GM19099 (cell line): ENCODE measurements around the gene ANXA6.

Source experiments
- POLR2A ChIP-seq: IDR thresholded peaks from 3 replicates; pipeline ENCODE4 v1.6.1; 2011; ENCODE audit warnings: low read depth; ENCODE audit not compliant: insufficient read length; ENCODE audit errors: extremely low read depth

ANXA6 gene

DNA sequence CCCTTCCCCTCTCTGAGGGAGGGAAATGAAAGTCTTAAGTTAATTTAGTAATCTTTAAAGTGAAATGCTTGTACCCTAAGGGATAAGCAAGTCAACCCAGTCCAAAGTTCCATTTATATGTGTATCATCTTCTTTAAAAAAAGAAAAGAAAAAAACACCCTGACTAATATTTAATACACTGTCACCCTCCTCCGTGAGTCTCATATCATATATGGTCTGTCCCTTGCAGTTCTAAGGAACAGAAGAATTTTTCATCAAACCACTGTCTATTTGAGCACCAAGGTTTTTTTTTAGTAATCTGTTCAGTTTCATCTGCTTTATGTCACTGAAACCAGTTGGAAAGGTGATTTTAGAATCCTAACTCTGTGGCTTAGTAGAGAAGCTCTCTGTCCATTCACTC, 92.0 kb downstream of the ANXA6 start:
- no peak for TF ChIP-seq POLR2A

DNA sequence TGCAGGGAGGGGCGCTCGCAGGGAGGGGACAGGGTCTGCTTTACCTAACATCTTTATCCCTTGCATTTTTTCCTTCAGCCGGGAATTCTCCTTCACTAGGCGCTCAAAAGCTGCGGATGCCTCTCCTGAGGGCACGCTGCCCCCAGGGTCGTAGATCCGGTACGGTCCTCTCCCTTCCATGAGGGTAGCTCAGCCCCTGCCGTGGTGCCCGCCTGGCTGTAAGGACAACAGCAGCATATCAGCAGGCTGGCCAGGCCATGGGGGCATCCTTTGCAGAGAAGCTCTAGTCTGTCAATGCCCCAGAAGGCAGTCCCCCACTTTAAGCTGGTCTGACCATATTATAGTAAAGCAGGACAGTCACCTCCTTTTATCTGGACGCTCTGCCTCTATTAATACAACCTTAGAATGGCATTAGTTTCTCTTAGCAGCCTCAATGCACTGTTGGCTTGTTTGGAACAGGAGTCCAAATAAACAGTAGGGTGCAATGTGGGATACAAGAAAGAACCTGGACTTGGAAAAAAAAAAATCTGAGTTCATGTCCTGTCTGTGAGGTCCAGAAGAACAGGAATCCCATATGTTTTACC, 92.6 kb downstream of the ANXA6 start:
- no peak for TF ChIP-seq POLR2A

DNA sequence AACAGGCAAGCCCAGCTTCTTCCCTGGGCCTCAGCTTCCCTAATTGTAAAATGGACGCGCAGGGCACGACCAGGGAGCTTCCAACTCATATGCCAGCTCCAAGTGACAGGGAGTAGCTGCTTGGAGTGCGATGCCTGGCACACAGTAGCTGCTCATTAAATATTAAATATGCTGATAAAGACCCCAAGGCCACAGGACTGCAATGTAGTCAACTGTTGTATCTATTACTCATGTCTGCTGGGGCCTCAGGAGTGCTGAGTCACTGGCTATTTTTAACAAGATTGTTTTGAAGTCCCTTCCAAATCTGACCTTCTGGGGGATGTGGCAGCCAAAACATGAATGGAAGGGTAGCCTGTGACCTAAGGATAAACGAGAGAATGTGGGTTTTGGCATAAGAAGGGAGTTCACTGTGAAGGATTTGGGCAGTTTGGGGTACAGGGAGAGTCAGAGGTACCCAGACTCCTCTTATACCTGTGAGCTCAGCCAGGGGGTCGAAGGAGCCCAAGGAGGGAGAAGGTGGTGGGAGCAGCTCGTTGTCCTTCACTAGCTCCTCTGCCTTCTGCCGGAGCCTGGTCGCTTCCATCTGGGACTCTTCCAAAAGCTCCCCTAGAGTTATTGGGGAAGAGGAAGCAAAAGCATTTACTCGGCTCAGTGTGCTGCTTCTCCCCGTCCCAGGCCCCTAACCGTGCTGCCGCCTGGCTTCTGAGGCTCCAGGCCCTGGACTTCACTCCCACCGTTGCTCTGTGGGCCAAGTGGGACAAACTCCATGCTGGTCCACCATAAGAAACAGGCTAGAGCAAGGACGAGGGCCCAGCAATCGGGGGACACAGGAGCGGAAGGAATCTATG, 94.2 kb downstream of the ANXA6 start:
- no peak for TF ChIP-seq POLR2A

DNA sequence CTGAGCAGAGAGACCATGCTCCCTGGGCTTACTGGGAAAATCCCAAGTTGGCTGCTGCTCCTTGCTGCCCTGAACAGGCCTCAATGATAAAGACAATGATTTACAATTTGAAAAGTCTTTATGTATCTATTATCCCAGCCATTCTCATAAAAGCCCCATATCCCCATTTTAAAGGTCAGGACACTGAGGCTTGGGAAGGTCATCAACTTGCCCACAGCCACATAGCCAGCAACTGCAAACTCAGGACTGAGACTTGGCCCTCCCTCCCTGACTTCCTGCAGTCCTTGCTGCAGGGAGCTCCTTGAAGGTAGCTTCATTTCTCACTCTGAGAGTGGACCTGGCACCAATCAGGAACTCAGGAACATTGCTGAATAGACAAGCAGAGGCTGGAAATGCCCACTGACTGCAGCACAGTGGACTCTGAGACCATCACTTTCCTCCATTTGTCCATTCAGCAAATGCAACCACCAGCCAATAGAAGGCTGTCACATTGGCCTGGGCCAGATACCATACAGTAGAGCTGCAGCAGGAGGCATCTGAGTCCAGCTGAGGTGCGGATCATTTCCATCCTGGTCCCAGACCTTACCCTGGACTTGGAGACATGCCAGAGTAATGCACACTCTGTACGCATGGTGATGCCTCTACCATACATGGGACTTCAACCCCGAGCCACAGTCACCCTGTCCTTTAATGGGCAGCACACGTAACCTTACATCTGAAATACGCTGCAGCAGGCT, 95.0 kb downstream of the ANXA6 start:
- TF ChIP-seq POLR2A, result no peak

DNA sequence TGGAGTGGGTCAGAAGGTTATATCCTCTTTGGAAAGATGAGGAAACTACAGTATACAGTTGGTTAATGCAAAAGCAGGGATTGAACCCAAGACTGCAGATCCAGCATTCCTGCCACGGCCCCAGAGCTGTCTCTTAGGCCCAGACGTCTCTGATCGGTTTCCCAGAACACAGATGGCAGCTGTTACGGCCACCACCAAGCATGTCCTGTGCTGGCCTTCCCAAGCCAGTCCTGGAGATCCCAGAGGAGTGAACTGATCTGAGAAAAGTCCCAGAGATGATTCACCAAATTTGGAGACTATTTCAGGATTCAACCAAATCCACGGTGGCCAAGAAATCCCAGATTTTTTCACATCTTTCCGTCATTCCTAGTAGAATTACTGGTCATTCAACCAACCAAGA, 96.8 kb downstream of the ANXA6 start:
- TF ChIP-seq POLR2A, result no peak

DNA sequence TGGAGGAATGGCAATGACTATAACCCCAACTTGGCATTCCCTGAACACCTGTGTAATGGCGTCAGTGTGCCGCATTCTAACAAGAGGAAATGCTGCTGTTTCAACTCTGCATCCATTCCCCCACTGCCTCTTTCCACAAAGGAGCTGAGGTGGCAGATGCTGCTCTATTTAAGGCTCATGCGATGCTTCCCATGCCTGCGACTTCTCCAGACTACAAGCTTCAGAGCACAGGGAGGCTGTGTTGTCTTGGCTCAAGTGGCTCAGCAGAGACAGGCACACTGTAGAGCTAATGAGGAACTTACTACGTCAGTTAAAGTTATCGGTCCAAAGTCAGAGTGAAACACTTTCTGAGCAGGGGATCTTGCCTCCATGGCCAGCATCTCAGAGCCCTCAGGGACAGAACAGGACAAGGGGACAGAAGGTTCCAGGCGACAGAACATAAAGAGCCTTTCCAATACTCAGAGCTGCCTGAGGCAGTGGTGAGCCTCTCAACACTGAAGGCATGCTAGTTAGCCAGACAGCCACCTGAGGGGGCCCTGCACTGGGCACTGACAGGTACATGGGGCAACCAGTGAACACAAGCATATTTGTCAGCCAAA, 98.6 kb downstream of the ANXA6 start:
- TF ChIP-seq POLR2A, result no peak

DNA sequence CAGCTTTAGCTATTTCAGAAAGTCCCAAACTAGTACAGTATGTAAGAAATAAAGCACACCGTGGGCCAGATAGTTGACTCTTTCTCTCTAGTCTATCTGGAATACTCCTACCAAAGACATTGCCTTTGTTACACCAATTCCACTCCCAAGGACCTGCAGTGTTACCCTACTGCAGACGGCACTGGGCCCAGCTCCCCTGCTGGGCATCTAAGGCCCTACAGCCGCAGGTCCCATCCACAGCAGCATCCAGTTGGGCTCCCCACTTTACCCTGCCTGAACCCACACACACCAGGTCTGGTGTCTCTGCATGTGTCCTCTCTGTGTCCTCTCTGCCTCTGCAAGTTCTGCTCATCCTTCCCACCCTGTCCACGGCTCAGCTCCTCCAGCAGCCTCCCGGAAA, 99.3 kb downstream of the ANXA6 start:
- TF ChIP-seq POLR2A, result no peak

DNA sequence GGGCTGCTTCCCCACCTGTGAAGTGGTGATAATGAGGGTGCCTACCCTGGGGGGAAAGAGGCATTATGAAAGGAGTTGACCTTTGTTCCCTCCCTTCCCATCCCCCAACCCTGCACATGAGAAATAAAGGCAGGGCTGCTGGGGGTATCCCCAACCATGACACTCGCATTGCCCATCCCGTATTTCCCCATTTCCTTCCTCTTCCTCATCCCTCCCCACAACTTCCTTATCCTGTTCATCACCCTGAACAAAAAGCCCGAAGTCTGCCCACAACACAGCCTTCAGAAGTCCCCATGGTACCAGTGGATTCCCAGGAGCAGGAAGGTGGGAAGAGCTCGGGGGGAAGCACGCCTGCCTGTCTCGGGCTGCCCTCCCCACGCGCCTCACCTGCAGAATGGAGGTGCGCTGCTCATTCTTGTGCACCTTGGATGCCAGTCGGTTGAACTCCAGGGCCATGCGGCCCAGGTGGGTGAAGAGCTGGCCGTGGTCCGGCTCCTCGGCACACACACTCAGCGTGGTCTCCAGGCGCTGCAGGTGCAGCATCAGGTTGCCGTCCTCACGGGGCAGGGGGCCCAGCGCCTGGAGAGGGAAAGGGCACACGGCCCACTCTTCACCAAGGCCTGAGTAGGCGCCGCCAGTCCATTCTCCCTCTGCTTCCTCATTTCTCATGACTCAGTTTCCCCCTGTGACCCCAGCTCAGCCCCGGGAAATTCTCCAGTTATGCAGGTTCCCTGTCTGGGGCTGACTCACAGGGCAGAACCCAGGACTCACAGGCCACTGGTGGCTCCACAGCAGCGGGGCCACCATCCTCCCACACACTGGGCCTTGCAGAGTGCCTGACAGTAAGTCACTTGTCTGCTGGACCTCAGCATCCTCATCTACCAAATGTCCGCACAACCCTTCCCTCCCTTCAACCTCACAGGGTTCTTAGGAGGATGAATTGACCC, 100.9 kb downstream of the ANXA6 start:
- TF ChIP-seq POLR2A, result no peak

DNA sequence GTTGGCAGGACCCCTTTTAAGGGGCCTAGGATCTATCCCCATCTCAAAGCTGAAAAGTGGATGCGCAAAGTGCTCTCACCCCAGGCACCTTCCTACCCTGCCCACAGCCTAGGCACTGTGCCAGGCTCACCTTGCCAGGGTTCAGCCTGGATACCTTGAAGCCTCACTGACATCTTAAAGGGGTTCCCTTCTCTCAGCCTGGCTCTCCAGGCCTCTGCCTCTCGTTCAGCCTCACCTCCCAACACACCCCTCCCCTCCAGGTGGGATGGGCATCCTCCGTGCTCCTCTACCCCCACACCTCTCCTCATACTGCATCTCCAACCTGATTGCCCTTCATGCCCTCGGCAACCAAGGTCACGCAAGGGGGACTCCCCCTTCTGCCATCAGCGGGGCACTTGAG, 102.2 kb downstream of the ANXA6 start:
- TF ChIP-seq POLR2A, result no peak

DNA sequence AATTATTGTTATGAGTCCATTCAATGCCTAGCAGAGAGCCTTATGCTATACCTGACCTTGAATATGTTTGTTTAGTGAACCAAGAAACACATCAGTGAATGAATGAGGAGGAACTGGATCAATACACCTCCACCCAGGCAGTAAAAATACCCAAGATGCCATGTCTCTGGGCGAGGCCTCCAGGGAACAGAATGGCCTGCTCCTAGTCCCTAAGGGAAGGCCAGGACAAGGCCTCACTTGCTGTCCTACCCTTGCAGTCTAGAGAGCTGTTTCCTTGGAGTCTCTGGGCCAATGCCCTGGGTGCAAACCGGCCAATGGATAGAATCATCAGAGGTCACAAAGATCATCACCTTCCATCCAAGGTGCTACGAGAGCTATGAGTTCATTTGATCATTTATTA, 102.9 kb downstream of the ANXA6 start:
- no peak for TF ChIP-seq POLR2A

DNA sequence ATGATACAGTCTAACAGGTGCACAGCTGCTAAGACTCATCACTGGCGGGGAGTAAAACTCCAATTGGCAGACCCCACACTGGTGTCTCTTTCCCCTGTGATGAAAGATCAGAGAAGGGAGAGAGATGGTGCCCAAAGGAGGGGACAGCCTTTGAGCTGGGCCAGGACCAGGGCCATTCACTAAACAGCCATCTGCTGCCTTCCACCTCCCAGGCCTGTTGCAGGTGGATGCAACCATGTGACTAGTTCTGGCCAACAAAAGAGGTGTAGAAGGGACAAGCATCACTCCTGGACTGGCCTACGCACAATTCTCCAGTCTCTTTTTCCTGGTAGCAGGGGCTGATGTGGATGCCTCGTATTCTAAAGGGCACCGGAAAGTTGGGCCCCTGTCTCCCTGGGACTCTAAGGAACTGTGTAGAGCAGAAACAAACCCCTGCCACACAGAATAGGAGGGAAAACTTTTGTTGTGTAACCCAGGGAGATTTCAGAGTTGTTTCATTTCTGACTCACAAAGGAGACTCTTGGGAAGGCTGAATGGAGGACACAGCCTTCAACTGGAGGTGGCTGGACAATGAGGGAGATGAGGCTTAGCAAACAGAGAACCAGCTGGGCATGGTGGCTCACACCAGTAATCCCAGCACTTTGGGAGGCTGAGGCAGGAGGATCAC, 103.7 kb downstream of the ANXA6 start:
- no peak for TF ChIP-seq POLR2A

DNA sequence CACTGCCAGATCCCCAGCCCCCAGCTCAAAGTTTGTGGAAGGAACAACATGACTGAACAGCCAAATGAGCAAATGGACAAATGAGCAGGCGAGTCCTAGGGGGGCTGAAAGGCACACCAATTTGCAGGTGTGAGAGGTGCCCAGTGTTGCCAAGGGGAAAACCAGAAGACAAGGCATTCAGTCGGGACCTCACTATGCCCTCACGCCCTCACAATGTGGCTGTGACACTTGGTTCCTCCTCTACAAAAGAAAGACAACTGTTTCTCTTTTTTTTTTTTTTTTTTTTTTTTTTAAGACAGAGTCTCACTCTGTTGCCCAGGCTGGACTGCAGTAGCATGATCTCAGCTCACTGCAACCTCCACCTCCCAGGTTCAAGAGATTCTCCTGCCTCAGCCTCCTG, 104.7 kb downstream of the ANXA6 start:
- no peak for TF ChIP-seq POLR2A

DNA sequence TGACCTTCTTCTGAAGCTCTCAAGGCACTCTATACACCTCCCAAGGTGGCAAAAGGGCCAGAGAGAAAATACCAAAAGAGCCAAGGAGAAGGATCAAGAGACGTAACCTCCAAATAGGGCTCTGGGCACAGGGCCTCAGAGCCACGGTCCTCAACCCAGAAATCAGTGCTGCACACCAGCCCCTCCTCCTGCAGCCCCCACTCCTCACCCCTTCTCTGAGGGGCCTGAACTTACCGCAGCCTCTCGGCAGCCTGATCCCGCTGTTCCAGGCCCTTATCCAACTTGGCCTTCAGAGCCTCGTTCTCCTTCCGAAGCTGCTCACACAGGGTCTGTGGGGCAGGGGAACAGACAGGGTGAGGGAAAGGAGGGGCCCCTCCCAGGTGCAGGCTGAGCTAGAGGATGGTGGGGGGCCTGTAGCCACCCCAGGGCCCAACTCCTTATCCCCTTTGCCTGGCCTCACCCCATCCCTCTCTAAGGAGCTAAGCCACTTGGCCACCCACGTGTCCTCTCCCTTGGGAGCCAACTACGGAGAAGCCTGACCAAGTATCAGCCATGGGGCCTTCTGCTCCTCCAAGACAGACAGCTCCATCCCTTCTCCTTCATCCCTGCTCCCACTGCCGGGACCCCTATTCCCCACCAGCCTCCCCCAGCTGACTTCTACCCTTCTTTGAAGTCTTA, 105.5 kb downstream of the ANXA6 start:
- no peak for TF ChIP-seq POLR2A

DNA sequence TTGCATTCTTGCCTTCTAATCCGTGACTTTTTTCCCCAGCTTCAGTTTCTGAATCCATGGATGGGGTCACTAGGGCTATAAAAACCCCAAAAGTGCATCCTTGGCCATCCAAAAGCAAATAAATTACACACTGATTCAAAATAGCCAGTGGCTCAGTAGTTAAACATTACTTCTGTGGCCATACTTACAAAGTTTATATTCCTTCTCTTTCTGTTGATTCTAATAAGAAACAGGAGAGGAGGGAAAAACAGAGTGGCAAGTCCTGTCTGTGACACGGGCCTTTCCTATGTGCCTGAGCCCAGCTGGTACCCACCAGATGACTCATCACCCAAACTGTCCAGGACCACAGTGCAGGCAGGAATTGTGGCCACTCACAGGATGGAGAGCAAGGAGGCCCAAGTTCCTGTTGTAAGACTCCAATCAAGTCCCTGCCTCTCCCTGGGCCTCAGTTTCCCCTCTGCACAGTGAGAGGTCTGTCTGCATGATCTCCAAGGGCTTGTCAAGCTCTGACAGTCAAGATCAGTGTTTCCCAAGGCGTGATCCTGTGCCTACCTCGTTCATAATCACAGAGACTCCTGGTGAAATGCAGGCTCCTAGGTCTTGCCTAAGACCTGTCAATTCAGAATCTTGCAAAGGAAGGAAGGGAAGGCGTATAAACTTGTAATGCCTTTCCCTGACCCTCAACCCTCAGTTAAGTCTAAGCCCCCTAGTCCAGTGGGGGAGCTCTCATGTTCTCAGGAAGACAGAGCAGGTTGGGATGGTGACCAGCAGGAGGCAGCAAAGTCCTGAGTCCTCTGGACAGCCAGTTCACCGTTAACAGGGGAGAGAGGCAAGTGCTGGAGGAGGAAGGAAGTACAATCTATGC, 106.3 kb downstream of the ANXA6 start:
- no peak for TF ChIP-seq POLR2A
